Stimulated activated CD4-positive, alpha-beta T cell treated with anti-CD3 and anti-CD28 coated beads, TNF-alpha, amount 100 ng/mL, for 24 hours (primary cell): Measurements from ENCODE around the gene ITGA11.

Experiments
- DNase-seq, 3 experiments: peaks; one replicate each; pipeline ENCODE4 v3.0.0-alpha.2; 2020; ENCODE audit warnings: low read depth in 3 of 3

Gene ITGA11

DNA sequence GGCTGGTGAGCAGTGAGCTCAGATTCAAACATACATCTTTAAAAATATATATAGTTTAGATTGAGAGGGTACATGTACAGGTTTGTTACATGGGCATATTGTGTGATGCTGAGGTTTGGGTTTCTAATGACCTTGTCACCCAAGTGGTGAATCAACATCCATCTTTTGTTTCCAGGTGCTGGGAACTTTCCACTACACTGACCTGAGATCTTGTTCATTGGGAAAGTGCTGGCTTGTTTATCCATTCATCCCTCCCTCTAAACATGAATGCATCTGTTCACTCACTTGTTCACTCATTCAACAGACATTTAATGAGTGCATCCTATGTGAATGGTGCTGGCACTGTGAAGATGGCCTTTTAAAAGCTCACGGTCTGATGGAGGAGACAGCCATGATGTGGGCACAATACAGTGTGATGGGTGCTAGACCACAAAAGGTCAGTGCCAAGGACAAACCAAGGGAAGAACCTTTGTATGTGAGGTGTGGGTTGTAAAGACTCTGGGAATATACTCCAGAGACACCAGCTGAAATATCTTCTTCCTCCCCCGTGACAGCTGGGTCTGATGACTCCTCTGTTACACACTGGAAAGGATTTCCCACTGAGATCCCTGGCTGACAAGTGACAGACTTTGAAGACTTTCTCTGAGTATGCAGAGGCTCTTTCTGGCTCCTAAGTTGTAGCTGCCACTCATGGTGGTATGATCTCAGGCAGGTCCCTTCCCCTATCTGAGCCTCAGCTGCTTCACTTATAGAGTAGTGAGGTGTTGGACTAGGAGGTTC, 16.2 kb upstream of the ITGA11 start:
- DNase-seq = no peak

DNA sequence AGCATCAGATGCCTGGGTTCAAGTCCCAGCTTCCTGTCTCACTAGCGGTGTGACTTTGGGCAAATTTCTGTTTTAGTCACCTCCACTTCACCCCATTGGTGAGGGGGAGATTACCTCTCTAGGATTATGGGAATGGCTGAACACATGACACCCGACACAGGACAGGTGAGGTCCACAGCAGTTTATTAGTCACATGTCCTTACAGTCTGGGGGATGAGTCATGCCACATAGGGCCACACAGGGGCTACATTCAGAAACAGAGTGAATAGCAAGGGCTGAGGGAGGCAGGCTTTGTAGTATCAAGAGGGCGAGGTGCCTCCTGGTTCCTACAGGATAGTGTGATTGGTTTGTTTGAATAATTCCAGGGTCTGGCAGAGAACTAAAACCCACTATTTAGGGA, 15.2 kb upstream of the ITGA11 start:
- no peak for DNase-seq

DNA sequence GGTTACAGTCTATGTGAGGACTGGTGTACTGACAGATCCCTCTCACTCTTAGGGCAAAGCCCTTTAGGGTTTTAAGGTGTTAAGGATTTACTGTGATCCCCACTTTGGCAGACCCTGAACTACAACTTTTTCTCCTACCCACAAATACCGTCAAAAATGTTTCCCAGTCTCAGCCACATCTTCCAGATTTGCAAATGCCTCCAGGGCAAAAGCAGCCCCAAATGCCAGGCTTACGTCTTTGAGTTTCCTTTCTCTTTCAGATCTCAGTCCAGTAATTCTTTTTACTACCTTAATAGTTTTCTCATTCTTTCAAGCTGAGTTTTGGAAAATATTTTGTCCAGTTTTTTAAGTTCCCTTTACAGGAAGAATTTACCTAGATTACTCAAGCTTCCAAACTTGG, 13.4 kb upstream of the ITGA11 start:
- no peak for DNase-seq

DNA sequence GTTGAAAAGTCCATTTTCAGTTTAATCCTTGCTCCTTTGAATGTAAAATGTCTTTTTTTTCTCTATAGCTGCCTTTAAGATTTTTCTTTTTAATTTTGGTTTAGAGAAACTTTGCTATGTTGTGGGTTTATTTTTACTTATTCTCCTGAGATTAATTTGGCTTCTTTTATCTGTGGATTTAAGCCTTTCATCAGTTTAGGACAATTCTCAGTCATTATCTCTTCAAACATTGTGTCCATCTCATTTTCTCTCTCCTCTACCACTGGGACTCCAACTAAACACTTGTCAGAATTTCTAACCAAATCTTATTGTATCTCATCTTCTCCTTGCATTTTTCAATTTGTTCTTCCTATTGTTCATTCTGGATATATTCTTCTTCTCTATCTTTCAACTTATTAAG, 12.4 kb upstream of the ITGA11 start:
- DNase-seq = no peak

DNA sequence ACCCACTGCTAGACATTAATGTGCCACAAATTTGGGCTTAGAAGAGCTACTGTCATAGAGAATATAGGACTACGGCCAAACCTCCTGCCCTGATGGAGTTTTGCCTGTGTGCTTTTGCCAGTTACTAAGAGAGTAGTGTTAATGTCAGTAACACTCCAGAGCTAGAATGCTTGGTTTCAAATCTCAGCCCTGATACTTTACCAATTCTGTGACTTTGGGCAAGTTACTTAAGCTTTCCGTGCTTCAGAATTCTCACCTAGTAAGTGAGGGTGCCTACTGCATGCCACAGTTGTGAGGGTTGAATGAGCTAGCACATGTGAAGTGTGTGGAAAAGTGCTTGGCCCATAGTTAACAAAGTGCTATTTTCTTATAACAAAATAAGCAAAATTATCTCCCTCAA, 10.9 kb upstream of the ITGA11 start:
- DNase-seq = no peak

DNA sequence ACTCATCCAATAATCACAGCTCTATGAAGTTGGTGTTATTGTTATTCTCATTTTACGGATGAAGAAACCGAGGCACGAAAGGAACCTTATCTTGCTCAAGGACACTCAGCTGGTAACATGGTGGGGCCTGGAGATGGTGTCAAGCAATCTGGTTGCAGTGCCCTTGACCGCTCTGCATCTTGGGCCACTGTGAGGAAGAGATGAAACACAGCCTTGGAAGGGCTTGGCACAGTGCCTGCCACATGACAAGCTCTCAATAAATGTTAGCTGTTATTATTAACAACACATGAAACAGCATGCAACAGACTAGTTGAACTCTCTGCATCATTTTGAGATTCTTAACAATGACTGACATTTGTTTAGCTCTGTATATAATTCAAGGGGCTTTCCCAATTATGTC, 10.1 kb upstream of the ITGA11 start:
- DNase-seq = no peak

DNA sequence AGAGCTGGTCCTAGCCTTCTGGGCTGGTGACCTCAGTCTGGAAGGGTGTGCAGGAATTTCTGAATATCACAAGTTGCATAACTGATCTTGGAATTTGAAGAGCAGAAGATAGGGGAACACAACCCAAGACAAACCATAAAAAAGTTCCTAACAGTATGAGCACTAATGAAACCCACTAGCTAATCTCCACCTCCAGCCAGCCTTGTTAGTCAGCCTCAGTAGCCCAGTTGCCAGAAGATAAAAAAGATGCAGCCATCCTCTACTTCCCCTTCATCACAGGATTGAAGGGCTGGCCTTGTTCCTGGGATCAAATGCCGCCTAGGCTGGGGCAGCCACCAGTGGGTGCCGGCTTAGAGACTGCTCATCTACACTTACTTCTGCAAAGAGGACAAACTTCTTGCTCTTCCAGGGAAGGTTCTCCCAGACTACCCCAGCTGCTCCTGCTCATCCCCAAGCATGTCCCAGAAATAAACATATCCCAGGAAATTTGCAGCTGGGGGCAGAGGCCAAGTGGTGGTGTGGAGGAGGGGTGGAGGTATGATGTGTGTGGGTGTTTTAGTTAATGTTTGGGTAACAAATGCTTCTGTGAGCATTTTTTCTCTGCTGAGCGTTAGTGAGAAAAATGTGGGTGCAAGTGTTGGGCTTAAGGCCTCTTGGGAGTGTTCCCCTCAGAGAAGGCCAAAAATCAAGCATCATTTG, 9.2 kb upstream of the ITGA11 start:
- DNase-seq = no peak

DNA sequence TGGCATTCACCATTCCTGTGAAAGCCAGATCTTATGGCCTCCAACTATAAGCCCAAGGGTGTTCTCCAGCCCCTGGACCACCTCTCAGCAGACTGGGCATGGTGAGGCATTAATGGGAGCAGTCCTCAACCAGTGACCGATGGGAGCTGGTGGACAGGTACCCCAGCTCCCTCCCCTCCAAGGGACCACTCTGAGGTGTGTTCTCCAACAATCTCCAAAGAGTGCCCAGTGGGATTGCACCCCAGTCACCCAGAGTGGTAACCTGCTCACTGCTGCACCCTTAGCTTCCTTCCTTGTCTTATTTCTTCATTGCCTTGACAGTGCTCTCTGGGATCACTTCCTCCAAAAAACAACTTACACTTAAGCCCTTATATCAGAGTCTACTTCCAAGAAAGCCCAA, 8.2 kb upstream of the ITGA11 start:
- DNase-seq = no peak

DNA sequence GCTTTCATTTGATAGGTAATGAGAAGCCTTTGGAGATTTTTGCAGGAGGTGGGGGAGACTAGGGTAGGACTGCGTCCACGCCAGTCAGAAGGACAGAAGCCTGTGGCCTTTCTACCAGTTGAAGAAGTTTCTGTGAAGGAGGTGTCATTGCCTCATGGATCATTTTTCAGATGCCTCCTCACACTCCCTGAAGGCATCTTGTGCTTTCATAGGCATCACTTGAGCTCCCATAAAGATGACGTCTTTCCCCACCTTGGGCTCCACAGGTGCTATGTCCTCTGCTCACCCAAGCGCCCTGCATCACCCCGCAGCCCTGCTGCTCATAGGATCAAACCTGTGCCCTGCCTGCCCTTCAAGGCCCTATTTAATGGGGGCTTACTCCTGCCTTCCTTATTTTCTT, 7.5 kb upstream of the ITGA11 start:
- DNase-seq = no peak

DNA sequence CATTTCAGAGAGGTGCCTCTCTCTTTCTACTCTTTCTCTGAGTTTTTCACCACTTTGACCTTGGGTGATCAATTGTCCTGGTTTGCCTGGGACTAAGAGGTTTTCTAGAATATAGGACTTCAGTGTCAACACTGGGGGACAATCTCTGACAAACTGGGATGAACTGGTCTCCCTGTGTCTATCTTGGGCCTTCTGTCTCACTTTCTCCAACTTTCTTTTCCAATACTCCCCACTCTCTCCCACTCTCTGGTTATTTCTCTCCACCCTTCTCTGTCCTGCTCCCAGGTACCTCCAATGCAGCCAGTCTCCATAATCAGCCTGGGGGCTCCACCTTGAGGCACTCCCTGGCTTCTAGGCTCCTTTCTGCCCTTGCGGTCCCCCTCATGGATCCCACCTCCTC, 4.7 kb upstream of the ITGA11 start:
- DNase-seq = no peak

DNA sequence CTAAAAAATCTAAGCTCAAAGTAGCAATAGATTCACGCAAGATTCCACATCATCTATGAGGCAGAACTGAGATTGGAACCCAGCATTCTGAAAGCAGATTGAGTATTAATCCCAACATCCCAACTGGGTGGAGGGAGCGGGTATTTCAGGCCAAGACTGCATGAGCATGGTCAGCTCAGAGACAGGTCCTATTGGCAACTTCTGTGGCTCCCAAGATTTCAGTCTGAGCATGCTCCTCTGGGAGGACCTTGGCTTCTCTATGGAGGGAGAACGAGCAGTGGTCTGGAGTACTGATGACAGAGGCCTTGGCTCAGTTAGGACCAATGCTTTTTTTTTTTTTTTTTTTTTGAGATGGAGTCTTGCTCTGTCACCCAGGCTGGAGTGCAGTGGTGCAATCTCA, 4.0 kb upstream of the ITGA11 start:
- DNase-seq = no peak

DNA sequence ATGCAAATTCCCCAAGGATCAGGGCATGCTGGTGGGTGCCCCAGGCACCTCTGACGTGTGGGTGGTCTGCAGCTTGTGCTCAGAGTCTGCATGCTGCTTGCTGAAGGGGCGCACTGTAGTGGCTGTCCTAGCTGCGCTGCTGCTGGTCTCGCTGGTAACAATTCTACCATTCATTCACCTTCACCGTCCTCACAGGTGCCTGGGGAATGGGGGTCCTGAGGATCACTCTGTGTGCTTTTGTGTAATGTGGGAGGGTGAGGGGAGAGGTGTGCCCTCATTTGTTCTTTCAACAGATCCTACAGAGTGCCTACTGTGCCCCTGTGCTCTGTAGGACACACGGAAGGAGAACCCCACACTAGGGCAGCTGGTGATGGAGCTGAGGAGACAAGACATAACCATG, 2.1 kb upstream of the ITGA11 start:
- no peak for DNase-seq

DNA sequence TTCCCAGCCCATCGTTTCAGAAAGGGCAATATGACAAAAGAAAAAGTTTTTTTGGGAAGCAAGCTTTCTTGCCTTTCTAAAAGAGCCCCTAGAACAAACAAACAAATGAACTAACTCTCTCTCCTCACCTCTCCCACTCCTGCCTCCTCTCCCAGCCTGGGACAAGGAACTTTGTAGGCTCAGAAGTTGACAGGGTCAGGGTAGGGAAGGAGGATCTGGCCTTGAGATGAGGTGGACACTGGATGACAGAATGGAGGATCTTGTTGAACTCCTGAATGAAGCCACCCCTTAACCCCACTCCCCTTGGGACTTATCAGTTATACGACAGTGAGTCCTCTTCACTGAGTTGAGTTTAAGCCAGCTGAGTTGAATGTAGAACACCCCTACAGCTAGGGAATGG, 1.6 kb upstream of the ITGA11 start:
- DNase-seq = no peak

DNA sequence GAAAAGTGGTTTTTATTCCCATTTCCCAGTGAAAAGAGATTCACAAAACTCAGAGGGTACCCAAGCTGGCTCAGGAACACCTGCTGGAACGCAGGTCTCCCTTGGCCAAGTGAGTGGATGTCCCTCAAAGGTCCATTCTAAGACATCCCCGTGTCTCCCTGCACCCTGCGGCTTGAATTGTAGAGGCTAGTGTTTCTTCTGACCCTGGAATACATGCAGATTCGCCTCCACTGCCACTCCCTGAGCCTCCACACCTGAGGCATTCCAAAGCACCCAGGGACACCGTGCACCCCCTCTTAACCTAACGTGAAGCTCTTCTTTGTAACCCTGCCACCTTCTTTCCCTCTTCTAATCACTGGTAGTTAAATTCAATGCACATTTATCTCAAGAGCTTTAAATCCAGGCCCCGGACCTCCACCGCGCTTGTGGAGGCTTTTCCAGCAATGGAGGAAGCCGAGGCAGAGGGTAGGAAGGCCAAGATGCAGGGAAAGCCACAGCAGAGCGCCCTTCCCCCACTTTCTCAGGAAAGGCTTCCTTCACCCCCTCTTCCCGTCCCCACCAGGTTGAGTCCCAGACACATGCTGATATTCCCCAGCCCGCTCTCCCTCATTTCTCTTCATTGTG, 590 bp upstream of the ITGA11 start:
- no peak for DNase-seq

DNA sequence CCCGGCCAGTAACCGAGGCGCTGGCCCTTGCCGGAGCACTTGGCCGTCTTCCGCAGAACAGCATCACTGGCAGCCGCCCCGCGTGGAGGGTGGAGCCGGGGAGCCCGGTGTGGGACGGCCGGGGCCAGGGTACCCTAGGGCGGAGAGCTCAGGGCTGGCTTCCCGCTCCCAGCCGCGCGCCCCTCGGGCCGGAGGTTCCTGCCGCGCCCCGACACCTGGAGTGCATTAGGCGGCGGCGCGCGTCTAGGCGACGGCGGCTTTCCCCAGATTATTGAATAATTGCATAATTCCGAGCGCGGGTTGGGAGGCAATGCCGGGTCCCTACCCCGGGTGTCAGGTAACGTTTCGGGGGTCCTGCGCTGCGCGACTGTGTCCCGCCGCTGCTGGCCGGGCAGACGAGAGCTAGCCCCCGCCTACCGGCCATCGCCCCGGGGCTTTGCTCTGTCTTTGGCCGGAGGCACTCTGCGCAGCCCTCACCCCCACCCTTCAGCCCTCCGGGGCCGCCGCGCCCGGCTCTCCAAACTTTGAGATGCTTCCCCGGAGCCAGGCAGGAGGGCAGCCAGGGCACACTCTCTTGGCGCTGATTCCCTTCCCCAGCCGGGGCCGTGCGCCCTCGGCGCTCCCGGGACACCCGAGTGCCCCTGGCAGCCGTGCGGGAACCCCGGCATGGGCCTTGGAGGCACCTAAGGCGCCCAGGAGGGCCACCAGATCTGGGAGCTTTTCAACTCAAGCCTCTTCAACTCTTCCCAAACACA, 749 bp downstream of the ITGA11 start:
- DNase-seq = no peak

DNA sequence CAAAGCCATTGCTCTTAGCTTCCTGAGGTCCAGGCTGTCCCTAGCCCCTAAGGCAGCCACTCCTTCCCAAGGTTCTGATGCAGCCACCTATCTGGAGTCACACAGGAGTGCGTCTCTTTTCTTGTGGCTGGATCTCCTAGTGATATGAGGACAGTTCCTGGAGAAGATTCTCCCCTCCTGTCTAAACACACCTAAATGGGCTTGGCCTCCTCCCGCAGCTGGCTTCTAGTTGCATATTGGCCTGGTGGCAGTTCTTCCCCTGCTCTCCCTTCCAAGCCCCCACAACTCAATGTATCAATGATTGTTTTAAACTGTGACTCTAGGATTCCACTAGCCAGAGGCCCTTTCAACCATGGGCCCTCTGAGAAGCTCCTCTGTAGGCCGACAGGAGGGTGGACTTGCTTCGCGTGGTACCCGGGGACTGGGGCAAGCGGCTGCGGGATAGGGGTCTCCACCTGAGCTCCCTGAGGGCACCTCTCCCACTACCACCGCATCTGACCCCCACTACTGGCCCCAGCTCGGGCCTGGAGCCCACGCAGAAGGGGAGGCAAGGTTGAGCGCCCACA, 1.4 kb downstream of the ITGA11 start:
- no peak for DNase-seq

DNA sequence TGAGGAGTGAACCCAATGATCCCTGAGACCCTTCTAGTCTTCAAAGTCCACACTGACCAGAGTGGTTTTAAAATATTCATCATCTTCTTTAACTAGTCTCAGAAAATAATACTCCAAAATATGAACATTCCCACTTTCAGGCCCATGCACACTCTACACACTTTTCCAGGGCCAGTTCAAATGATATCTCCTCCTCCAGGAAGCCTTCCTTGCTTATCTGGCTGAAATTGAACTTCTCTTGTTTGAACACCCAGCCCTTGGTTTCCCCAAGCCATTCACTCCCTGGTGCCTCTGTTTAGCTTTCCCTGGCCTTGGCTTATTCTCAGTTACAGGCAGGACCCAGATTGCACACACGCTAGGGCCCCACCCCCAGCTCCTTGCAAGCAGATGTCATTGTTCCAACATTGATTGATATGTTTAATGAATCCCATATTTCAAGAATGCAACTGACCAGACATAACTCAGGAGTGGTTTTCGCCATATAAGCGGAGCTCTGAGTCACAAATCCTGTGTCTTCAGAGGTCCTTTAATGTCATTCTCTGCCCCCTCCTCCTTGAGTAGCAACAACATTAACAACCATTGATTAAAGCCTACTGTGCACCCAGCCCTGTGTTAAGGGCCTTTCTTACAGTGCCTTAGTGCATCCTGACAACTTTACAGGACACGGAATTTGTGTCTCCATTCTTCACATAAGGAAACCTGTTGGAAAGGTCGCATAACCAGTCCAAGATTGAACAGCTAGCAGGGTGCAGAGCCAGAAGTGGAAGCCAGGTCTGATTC, 2.1 kb downstream of the ITGA11 start:
- DNase-seq = no peak

DNA sequence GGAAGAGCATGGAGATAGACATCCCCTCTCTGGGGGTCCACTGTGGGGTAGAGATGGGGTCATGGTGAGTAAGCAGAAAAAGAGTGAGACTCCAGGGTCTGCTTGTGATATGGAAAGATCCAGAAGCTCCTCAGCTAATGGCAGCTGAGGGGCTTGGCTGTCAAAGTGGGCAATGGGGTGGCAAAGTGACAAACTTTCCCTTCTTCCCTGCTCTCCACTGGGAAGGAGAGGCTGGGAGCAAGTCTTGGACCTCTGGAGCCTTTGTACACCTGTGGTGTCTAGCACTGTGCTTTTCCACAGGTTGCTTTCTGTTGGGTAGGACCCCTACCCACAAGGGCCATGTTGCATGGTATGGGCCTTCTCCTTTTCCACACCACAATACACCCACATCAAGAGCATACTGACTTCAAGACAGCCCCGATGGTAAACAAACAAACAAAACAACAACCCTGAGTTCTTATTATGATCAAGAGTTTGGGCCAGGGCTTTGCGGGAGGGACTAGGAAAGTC, 3.5 kb downstream of the ITGA11 start:
- DNase-seq = no peak

DNA sequence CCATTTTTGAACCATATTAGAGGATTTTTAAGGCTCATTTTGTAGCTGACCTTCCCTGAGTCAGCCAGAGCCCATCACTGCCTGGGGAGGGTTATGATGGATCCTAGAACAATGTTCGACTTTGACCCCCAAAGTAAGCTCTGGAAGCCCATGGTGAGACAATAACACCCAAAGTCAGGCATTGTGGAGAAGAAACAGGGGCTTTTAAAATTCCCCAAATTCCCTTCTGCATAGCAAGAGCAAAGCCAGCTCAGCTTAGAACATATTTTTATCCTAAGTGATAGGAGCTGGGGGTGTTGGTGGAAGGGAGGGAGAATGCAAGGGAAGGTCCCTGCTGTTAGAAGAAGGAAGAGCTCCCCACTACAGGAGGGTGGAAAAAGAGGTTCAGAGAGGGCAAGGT, 4.0 kb downstream of the ITGA11 start:
- no peak for DNase-seq

DNA sequence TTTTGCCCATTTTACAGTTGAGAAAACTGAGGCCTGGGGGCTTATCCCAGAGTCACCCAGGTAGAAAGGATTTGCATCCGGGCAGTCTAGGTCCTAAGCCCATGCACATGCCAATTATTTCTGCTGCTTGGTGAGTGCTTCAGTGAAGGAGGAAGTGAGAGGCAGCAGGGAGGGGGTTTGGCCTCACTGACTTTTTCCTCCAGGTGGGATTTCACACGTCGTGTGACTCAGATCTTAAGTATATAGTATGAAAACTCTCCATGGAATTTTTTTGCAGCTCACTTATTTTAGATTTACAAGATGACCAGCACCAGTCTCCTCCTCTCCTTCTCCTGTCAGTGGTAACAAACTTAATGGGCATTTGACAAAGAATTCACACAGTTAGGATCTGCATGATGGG, 4.6 kb downstream of the ITGA11 start:
- no peak for DNase-seq

DNA sequence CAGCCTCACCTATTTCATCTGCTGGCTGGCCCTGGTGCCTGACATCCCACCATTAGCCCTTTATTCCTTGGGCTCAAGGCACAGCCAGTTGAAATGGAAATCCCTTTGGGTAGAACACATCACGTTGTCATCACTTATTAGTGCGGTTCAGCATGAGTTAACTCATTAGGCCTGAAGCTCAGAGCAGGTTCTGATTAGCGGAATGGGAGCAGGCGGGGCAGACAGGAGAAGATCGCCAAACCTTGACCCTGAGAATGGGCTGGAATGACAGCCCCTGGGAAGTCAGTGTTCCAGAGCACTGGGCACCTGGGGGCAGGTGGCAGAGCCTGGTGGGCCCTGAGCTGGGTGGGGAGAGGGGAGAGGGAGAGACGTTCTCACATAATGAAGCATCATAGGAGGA, 5.8 kb downstream of the ITGA11 start:
- DNase-seq = no peak
